GM18507 (cell line): Measurements from ENCODE around the gene MSLN.
"Not testable (repeated sequence)": the region's sequence is repeated elsewhere in the genome, so short reads cannot be mapped to it uniquely, and the experiment has no call there.

ENCODE experiments used
- DNase-seq: peaks from one replicate; pipeline ENCODE4 v3.0.0; 2011; ENCODE audit warnings: low read depth; ENCODE audit not compliant: insufficient read length; ENCODE audit errors: extremely low spot score
- FAIRE-seq: peaks from 2 replicates; lab custom pipeline; 2011; peaks lifted over from hg19 to GRCh38; lab: Jason Lieb, UNC

The MSLN gene

DNA sequence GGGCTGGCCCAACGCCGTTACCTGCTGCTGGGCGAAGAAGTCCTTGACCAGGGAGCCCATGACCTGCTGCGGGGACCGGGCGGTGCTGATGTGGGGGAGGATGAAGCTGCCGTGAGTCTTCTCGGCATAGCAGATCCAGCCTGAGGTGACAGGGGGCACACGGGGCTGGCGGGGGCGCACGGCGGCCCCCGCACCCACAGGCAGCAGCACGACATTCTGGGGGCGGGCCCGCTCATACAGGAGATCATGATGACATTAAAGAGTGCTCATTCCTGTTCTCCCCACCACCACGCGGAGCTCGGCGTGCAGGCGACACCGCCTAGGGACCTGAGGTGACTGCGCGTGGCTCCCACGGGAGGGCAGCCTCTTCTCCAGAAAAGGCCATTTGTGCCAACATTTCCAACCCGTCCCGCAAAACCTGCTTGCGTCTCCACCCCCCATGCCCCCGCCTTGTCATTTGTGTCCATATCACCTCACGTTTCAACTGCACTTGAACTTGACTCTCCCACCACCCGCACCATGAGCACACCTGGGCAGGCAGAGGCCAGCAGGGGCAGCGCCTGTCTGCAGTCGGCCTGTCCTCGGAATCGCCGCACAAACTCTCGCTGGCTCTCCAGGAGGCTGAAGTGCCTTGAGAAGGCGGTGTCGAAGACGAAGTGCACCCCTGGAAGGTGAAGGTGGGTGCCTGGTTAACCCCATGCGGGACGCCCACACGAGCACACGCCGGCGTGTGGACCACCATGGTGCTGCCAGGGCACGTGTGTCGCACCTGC is 26.1 kb upstream of the MSLN start:
- DNase-seq, result no peak

DNA sequence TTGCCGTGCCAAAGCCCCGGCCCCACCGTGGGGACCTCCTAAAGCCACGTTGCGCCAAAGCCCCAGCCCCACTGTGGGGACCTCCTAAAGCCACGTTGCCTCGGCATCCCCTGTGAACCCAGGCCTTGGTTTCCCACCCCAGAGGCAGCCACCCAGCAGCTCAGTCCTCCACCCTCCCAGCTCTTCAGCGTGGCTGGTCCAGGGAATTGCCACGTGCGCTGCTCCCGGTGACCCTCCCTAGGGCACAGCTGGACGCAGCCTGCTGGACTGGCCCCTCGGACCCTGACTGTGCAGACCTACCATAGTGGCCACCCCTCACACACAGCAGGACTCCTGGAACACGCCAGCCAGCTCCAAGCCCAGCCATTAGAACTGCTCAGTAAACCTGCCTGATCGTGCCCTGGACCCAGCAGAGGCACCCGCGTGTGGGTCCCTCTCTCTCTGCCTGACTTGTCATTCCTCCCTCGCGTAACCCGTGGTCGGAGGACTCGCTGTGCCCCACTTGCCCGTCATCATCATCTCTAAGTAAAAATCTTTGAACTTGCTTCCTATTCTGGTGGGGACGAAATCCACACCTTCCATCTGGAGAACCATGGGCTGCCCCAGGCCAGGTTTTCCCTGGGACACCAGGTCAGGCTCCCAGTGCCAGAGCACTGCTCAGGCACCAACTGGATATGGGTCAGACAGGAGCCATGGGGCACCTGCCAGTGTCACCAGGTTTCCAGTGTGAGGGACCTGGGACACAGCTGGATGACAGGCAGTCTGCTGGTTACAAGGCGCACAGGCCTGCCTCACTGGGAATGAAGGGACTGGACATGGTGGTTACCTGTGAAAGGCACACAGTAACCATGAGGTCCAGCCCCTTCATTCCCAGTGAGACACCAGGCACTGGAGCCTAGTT is 25.3 kb upstream of the MSLN start:
- DNase-seq (no peak), FAIRE-seq (no peak)

More for the DNA sequence above, 26.1 kb upstream of the MSLN start:
- FAIRE-seq, result no peak

DNA sequence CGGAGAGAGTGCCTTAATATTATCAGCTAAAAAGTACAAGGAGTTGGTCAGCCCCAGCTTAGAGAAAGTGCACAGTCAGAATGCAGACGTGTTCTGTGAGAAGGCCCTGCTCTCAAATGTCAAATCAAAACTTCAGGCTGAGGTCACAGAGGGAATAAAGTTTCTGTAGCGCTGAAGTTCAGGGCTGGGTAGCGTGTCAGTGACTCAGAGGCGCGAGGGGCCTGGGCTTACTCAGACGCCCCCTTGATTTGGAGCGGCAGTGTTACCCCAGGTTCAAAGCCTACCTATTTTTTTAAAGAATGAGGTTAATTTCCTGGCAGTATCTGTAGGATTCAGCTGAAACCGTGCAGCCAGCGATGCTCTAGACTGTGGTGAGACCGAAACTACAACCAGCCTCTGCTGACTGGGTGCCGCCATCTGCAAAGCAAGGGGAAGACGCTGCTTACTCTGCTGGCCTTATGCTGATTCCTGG is 24.5 kb upstream of the MSLN start:
- DNase-seq (no peak), FAIRE-seq (peak; percentile 87)

DNA sequence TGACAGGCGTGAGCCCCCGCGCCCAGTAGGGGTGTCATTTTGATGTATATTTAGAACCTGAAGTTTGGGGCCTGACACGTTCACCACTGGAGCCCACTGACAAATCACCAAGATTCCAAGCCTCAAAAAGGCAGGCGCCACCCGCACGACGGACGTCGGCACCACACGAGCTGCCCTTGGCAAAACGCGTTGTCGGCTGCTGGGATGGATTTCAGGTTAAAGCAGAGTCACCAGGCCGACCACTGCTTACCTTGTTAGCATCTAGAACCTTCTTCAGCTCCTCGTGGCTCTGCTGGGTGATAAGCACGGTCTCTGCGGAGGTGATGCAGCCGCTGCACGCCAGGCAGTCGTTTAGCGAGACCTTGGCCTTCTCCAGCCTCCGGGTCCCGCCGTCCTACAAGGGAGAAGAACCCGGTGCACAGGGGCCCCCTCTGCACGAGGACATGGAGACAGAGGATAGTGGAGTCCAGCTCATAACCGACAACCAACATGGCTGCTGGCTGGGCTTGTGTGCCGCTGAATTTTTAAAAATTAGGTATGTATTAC is 23.5 kb upstream of the MSLN start:
- FAIRE-seq, result no peak

DNA sequence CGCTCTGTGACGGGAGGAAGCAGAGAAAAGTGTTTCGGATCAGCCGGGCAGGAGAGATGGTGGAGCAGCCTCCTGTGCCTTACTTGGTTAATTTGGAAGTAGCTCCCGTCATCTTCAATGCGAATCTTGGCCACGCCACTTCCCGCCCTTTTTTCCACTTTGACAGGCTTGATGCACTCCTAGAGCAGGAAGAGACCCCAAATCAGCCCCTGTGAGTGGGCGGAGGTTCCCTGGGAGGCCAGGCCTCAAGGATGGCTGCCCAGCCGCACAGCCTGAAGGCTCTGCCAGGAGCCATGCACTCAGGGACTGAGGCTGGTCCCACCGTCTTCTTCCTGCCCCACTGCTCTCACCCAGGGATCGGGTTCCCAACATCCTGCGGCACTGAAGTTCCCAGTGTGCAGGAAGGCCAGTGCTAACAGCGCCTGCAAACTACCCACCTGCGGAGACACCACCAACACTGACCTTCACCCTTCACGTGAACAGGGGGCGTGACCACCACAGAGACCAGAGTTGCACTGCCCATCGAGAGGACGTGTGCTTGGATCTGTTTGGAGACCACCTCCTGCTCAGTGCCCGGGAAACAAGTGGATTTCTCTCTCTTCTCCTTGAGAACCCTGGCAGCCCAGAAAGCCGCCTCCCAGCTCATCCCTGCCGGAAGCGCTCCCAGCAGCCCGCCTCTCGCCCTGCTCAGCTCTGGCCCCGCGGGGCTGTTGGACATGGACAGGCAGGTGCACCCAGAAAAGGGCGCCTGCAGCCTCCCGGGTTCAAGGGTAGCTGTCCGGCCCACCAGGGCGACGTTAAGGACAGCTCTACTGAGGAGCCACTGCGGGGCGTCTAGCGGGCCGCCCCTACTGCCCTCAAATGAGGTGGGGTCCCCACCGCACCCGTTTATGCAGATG is 20.7 kb upstream of the MSLN start:
- no peak for FAIRE-seq
- DNase-seq, result no peak

More for the DNA sequence above, 23.5 kb upstream of the MSLN start:
- no peak for DNase-seq

DNA sequence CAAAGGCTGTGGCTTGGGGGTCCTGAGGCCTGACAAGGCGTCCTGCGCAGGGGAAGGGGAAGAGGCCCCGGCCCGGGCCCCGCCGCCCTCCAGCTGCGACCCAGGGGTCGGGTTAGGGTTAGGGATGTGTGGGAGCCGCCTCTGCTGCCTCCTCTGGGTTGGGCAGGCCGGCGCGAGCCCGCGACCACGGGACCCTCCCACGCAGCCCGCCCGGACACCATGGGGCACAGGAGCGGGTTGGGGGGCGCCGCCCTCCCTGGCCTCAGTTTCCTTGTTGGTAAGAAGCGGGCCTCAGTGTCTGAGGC is 20.1 kb upstream of the MSLN start:
- DNase-seq, result no peak
- no peak for FAIRE-seq

DNA sequence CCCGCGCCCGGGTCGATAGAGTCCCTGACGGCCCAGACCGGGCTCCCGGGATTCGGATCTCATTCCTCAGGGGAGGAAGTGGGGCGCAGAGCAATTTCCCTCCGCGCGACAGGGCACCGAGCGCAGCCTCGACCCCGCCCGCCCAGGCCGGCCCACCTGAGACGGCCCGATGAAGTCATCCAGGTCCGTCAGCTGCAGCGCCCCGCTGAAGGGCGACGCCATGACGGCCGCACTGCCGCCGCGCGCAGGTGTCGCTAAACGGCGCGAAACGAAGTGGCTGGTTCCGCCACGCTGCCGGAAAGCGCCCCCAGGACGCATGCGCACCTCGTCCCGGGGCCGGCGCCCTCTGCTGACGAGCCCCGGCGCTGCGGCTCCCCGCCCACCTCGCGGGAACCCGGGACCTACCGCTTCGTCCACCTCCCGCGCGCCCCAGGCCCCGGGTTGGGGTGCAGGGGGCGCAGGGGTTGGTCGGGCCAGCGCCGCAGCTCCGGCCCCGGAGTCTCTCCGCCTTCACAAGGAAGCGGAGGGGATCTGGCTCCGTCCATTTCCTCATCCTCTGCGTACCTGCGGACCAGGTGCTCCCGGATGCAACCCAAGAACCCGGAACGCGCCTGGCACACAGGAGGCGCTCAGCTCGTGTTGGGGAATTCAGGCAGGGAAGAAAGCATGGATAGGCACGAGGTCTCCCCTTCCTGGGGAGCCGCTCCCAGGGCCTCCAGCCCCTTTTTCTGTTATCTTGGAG is 19.6 kb upstream of the MSLN start, which contains the start of gene CIAO3:
Gene CIAO3, minus strand, starts transcription at position 234 of the 742 bp plus-strand sequence. Its CDS starts 12 bp downstream, at position 222.
- DNase-seq (peak; percentile 87), FAIRE-seq (peak; percentile 80)

DNA sequence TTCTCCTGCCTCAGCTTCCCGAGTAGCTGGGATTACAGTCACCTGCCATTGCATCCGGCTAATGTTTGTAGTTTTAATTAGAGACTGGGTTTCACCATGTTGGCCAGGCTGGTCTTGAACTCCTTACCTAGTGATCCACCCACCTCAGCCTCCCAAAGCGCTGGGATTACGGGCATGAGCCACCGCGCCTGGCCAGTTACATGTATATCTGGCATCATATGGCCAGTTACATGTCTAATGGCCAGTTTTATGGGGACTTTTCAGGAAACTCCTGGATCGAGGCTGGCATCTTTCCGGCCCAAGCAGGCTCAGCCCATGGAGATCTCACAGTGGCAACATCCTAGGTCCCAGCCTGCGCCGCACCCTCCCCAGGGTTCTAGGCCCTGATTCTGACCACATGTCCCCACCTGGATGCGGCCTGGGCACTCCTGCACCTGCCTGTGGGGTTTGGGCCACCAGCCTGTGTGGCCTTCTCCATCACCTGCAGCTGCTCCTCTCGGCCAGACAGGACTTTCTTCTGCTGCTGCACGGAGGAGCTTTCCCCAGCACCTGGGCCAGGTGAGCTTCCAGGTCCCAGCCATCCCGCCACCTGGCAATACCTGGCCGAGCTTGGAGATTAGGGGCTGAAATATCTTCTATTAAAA is 18.4 kb upstream of the MSLN start:
- DNase-seq (no peak), FAIRE-seq (no peak)

DNA sequence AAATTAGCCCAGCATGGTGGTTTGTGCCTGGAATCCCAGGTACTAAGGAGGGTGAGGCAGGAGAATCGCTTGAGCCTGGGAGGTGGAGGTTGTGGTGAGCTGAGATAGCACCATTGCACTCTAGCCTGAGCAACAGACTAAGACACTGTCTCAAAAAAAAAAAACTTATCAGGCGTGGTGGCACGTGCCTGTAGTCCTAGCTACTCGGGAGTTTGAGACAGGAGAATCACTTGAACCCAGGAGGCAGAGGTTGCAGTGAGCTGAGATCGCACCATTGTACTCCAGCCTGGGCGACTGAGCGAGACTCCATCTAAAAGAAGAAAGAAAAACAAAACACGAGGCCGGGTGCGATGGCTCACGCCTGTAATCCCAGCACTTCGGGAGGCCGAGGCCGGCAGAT is 17.6 kb upstream of the MSLN start:
- not testable (repeated sequence) for FAIRE-seq, DNase-seq

DNA sequence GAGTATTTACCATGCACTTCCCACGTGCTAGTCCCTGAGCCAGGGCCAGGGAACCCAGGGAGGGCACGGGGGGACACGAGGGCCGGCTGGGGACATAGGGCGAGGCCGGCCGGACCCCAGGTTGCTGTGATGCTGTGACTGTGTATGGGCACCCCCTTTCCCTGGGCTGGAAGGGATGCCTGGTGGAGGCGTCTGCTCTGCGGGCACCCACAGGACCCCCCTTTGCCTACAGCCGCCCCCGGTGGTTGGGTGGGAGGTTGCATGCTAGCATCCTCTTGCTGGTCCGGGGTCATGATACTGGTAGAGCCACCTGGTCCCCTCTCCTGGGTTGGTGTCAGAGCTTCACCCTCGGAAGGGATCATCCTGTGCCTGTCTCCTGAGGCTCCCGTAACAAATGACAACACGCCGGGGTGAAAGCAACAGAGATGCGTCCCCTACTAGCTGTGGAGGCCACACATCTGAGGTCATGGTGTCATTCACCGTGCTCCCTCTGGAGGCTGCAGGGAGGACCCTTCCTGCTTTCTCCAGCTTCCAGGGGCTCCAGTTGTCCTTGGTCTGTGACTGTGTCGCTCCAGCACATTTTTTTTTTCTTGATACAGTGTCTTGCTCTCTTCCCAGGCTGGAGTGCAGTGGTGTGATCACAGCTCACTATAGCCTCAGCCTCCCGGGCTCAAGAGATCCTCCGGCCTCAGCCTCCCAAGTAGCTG is 16.6 kb upstream of the MSLN start:
- DNase-seq, result no peak
- no peak for FAIRE-seq

DNA sequence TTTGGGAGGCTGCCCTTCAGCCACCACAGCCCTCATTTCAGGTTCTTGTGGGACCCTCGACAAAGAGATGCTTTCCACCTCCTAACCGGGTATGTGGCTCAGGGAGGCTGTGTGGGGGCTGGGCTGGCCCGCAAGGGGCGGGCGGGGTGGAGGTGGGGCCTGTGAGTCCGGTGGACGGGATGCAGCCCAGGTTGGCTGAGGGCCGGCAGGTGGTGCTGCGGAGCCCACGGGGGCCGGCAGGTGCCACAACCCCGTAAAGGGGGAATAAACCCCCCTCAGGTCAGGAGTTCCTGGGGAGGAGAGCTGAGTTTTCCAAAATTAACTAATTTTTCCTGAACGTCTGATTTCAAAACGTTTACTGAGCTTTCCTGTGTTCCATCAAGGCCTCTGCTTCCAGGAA is 14.8 kb upstream of the MSLN start:
- no peak for FAIRE-seq
- DNase-seq, result no peak

DNA sequence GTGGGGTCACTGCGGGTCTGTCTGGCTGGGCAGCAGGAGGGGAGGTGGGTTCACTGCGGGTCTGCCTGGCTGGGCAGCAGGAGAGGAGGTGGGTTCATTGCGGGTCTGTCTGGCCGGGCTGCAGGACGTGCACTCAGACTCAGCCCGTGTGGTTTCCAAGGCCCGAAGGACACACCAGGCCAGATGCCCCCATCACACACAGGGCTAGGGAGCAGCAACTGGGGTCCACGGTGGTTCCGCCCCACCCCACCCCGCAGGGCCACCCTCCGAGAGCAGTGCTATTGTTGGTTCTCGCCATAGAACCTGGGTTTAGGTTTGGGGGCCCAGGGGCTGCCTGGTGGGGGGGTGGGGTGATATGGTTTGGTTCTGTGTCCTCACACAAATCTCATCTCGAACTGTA is 13.9 kb upstream of the MSLN start:
- FAIRE-seq, result no peak
- DNase-seq, result no peak

DNA sequence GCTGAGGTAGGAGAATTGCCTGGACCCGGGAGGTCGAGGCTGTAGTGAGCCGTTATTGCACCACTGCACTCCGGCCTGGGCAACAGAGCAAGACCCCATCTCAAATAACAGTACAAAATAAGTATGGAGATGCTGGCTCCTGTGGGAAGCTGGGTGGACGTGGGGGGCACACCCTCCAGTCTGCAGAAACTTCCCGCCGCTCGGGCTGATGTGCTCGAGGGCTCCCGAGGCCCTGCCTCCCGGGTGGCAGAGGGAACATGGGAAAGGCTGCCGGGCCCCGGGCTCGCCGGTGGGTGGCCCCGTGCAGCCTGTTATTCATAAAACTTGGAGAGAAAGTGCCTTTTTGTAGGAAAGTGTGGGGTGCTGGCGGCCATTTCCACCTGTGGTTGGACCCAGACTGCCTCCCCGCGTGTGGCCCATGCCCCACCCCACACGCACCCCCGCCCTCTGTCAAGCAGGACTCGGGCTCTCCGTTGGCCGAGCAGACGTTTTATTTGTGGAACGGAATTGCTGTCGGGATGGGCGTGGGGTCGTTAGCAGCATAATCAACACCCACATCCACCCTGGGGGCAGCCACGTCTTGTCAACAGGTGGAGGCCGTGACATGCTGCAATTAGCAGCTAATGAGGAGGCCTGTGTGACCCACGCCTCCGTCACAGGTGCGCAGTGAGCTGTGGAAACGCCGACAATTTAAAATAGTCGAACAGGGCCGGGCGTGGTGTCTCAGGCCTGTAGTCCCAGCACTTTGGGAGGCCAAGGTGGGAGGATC is 12.4 kb upstream of the MSLN start:
- FAIRE-seq, result no peak
- DNase-seq, result no peak

DNA sequence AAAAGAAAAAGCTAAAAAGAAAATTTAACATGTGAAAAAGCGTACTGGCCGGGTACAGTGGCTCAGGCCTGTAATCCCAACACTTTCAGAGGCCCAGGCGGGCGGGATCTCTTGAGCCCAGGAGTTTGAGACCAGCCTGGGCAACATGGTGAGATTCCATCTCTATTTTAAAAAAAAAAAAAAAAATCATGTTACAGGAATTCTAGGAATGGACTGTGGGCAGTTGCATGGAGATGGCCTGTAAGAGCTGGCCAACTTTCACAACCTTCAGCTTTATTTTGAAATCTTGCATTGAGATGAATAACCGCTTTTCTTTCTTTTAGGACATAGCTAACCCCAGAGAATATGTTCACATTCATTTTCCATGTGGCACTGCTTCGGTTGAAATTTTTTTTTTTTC is 11.5 kb upstream of the MSLN start:
- DNase-seq (no peak), FAIRE-seq (no peak)

DNA sequence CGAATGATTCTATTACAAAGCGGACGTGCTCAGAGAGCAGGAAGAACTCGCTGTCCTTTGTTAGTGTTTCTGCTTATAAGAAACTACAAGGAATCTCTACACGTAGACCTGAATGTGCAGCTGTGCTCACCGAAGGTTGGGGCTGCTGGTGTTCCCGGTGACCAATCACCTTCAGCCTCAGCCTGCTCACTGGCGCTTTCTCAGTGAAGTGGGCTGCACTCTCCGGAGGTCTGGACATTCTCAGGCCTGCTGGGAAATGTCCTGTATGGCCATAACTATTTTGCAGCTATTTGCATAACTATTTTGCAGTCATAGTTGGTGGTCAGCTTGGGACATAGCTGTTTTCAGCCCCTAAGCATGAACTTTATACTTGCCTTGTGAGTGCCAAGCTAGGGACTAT is 10.0 kb upstream of the MSLN start:
- DNase-seq, result no peak
- no peak for FAIRE-seq

DNA sequence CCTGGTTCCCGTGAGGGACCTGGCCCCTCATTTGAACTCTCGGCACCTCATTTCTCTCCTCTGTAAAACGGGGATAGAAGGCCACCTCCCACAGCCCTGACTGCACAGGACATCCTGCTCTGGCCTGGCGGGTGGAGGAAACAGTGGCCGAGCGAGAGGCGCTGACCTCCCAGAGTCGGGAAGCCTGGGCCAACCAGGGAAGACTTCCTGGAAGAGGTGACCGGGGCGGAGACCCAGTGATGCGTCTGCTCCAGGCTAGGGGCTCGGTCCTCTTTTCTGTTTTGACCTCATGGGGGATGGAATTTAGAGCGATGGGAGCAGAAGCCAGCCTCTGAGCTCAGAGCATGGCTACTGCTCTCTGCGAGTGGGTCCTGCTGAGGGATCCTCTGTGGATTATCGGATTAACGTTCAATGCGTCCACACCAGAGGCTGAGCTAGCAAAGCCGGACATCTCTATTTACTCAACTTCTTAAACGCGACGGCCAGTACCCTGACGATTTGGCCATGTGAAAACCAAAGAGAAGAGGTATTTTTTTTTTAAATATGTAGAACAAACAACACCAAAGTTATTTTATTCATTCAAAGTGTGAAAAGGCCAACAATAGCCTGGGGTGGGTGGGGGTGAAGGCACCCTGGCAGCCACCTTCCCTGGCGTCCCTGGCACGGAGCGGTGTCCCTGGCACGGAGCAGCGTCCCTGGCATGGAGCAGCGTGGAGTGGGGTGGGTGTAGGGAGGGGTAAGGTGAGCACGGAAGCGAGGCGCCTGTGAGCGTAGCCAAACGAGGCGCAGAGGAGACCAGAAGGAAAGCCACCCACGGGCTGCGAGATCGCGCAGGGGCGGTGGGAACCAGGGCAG is 9.2 kb upstream of the MSLN start:
- no peak for FAIRE-seq
- no peak for DNase-seq
